Neuronal stem cell (in vitro differentiated cells): ENCODE data around the gene PHKA1.
"Not testable (repeated sequence)": the region's sequence is repeated elsewhere in the genome, so short reads cannot be mapped to it uniquely, and the experiment has no call there.

Source experiments
- DNase-seq: peaks from one replicate; pipeline ENCODE4 v3.0.0-alpha.2; 2013; ENCODE audit warnings: low spot score
- H2AFZ ChIP-seq: one replicate; pipeline ENCODE4 v1.6.1; 2013; ENCODE audit warnings: mild to moderate bottlenecking, low read length, inconsistent platforms
- H2AK5ac ChIP-seq: 2 replicates; pipeline ENCODE4 v1.6.1; 2013; ENCODE audit warnings: low read depth, mild to moderate bottlenecking, inconsistent platforms, low read length, moderate library complexity, mixed read lengths
- H2BK120ac ChIP-seq: 2 replicates; pipeline ENCODE4 v1.6.1; 2013; ENCODE audit warnings: low read depth, mild to moderate bottlenecking, inconsistent platforms, low read length, moderate library complexity, mixed read lengths
- H2BK12ac ChIP-seq: one replicate; pipeline ENCODE4 v1.6.1; 2013; ENCODE audit warnings: low read length, inconsistent platforms
- H2BK15ac ChIP-seq: 2 replicates; pipeline ENCODE4 v1.6.1; 2013; ENCODE audit warnings: mild to moderate bottlenecking, low read length, inconsistent platforms, mixed read lengths
- H2BK5ac ChIP-seq: one replicate; pipeline ENCODE4 v1.6.1; 2013; ENCODE audit warnings: inconsistent platforms, mild to moderate bottlenecking, low read length, moderate library complexity
- H3K14ac ChIP-seq: one replicate; pipeline ENCODE4 v1.6.1; 2013; ENCODE audit warnings: low read length, inconsistent platforms
- H3K18ac ChIP-seq: 2 replicates; pipeline ENCODE4 v1.6.1; 2013; ENCODE audit warnings: low read length, inconsistent platforms
- H3K23ac ChIP-seq: 2 replicates; pipeline ENCODE4 v1.6.1; 2013; ENCODE audit warnings: low read depth, mild to moderate bottlenecking, mixed read lengths, low read length, inconsistent platforms; ENCODE audit not compliant: poor library complexity
- H3K27ac ChIP-seq: replicated peaks from 3 replicates; pipeline ENCODE4 v1.5.1; 2013; ENCODE audit warnings: low read length, inconsistent platforms
- H3K27me3 ChIP-seq, 3 experiments: 2 replicates each; pipeline ENCODE4 v1.6.1; 2013; ENCODE audit warnings: low read length in 3 of 3, mild to moderate bottlenecking in 2 of 3, inconsistent platforms in 1 of 3, low read depth in 1 of 3, mixed read lengths in 1 of 3, moderate library complexity in 1 of 3; ENCODE audit not compliant: control insufficient read depth in 3 of 3, insufficient read depth in 3 of 3
- H3K36me3 ChIP-seq, 2 donors: replicated peaks in 1 of 2; 2 replicates each; pipeline ENCODE4 v1.6.1; 2013; ENCODE audit warnings: low read length in 2 of 2; ENCODE audit not compliant: control insufficient read depth in 2 of 2, insufficient read depth in 2 of 2
- H3K4ac ChIP-seq: 2 replicates; pipeline ENCODE4 v1.6.1; 2013; ENCODE audit warnings: inconsistent platforms, mild to moderate bottlenecking, low read length, moderate library complexity
- H3K4me1 ChIP-seq, 2 donors: 1 replicate in 1 of 2; 2 replicates in 1 of 2; pipeline ENCODE4 v1.6.1; 2013; ENCODE audit warnings: low read length in 2 of 2, low read depth in 1 of 2; ENCODE audit not compliant: control insufficient read depth in 2 of 2, insufficient read depth in 1 of 2
- H3K4me2 ChIP-seq: one replicate; pipeline ENCODE4 v1.6.1; 2013; ENCODE audit warnings: mild to moderate bottlenecking, low read length, inconsistent platforms; ENCODE audit not compliant: insufficient read depth, poor library complexity, severe bottlenecking
- H3K4me3 ChIP-seq, 2 donors: 2 replicates each; pipeline ENCODE4 v1.5.1; 2013; ENCODE audit warnings: low read length in 2 of 2, mild to moderate bottlenecking in 2 of 2, inconsistent platforms in 1 of 2, moderate library complexity in 1 of 2
- H3K79me1 ChIP-seq: one replicate; pipeline ENCODE4 v1.6.1; 2013; ENCODE audit warnings: low read depth, mild to moderate bottlenecking, inconsistent platforms, low read length, moderate library complexity
- H3K9ac ChIP-seq: one replicate; pipeline ENCODE4 v1.6.1; 2013; ENCODE audit warnings: mild to moderate bottlenecking, low read depth, low read length, inconsistent platforms; ENCODE audit not compliant: poor library complexity
- H3K9me3 ChIP-seq, 2 donors: replicated peaks in 1 of 2; 2 replicates each; pipeline versions ENCODE3 to v1.6.1; 2013; ENCODE audit warnings: low read length in 2 of 2, mild to moderate bottlenecking in 2 of 2, inconsistent platforms in 1 of 2, low read depth in 1 of 2, mixed read lengths in 1 of 2, moderate library complexity in 1 of 2; ENCODE audit not compliant: control insufficient read depth in 2 of 2, insufficient read depth in 1 of 2
- H4K8ac ChIP-seq: one replicate; pipeline ENCODE4 v1.6.1; 2013; ENCODE audit warnings: low read depth, mild to moderate bottlenecking, inconsistent platforms, low read length, moderate library complexity
- H4K91ac ChIP-seq: one replicate; pipeline ENCODE4 v1.6.1; 2013; ENCODE audit warnings: low read length, low read depth, mild to moderate bottlenecking, inconsistent platforms; ENCODE audit not compliant: poor library complexity
- WGBS, 2 donors: extraction: QIAGEN DNeasy Blood & Tissue Kit; methylation state at CpG; one replicate each; pipeline ENCODE4 v1.1.7; 2013; ENCODE audit warnings: missing lambda C conversion rate in 2 of 2, mixed read lengths in 1 of 2; ENCODE audit not compliant: insufficient read length in 2 of 2, insufficient replicate concordance in 1 of 2; ENCODE audit errors: extremely low coverage in 2 of 2; 5-methylcytosine and 5-hydroxymethylcytosine counted together

Gene PHKA1

GRCh38 chrX:72735561-72735960 lies 21.5 kb upstream of the PHKA1 start:
- peaks cover 0 to 2% (median 0%) of the 10 kb centered on the region in 3 experiments for H3K27me3 ChIP-seq
- H3K23ac ChIP-seq = no peak overlapping the region
- no peak overlapping the region for H3K9ac ChIP-seq
- no peak overlapping the region for H2AFZ ChIP-seq
- H3K4me2 ChIP-seq = no peak overlapping the region
- no peak overlapping the region for H4K91ac ChIP-seq
- no peak overlapping the region for H2BK5ac ChIP-seq
- no peak overlapping the region for H3K4me3 ChIP-seq
- H3K4ac ChIP-seq = no peak overlapping the region
- H3K9me3 ChIP-seq = no peaks in the 10 kb centered on the region
- H3K79me1 ChIP-seq = no peaks in the 10 kb centered on the region
- no peaks in the 10 kb centered on the region for H3K4me1 ChIP-seq
- WGBS, 2 donors = no CpG with 5 or more reads among the region's 1 CpG
- H3K14ac ChIP-seq = no peak overlapping the region
- H3K18ac ChIP-seq = no peak overlapping the region
- no peak overlapping the region for H3K27ac ChIP-seq
- H3K36me3 ChIP-seq = no peaks in the 10 kb centered on the region
- H2BK15ac ChIP-seq = no peak overlapping the region
- H2BK120ac ChIP-seq = no peak overlapping the region
- no peak overlapping the region for H2BK12ac ChIP-seq
- DNase-seq = no peak
- H4K8ac ChIP-seq = no peak overlapping the region
- no peak overlapping the region for H2AK5ac ChIP-seq

- WGBS, 2 donors = no CpG with 5 or more reads among the region's 8 CpGs
Measured at GRCh38 chrX:72733636-72734035, 19.5 kb upstream of the PHKA1 start.

GRCh38 chrX:72727846-72728245 lies 13.7 kb upstream of the PHKA1 start:
- no peak overlapping the region for H3K23ac ChIP-seq
- peaks cover 0 to 12% (median 0%) of the 10 kb centered on the region in 3 experiments for H3K27me3 ChIP-seq
- H3K18ac ChIP-seq = no peak overlapping the region
- no peak overlapping the region for H2BK5ac ChIP-seq
- no CpG with 5 or more reads among the region's 7 CpGs for WGBS, 2 donors
- H3K4me1 ChIP-seq = no peaks in the 10 kb centered on the region
- no peak overlapping the region for H2AFZ ChIP-seq
- no peak overlapping the region for H3K27ac ChIP-seq
- H2AK5ac ChIP-seq = no peak overlapping the region
- H2BK12ac ChIP-seq = no peak overlapping the region
- H3K36me3 ChIP-seq = no peaks in the 10 kb centered on the region
- H3K79me1 ChIP-seq = no peaks in the 10 kb centered on the region
- no peak overlapping the region for H3K4ac ChIP-seq
- no peak overlapping the region for H3K14ac ChIP-seq
- H3K9me3 ChIP-seq = no peaks in the 10 kb centered on the region
- DNase-seq = no peak
- H3K4me2 ChIP-seq = no peak overlapping the region
- H2BK15ac ChIP-seq = no peak overlapping the region
- H4K91ac ChIP-seq = no peak overlapping the region
- no peak overlapping the region for H2BK120ac ChIP-seq
- no peak overlapping the region for H4K8ac ChIP-seq
- H3K4me3 ChIP-seq = no peak overlapping the region
- H3K9ac ChIP-seq = no peak overlapping the region

More at GRCh38 chrX:72733636-72734035, 19.5 kb upstream of the PHKA1 start:
- H3K9me3 ChIP-seq, H3K4me2 ChIP-seq, H4K8ac ChIP-seq, H3K9ac ChIP-seq, H3K4ac ChIP-seq, H3K36me3 ChIP-seq, H3K79me1 ChIP-seq, H3K27me3 ChIP-seq, H3K23ac ChIP-seq, DNase-seq, H3K27ac ChIP-seq, H2AK5ac ChIP-seq, H2BK12ac ChIP-seq, H3K4me3 ChIP-seq, H2BK120ac ChIP-seq, H2BK5ac ChIP-seq, H3K4me1 ChIP-seq, H3K14ac ChIP-seq, H4K91ac ChIP-seq, H2BK15ac ChIP-seq, H2AFZ ChIP-seq, H3K18ac ChIP-seq: not testable (repeated sequence)

- Histone ChIP-seq H3K4me2 (no peak overlapping the region), H3K4ac (no peak overlapping the region), H2BK12ac (no peak overlapping the region), H2BK15ac (no peak overlapping the region), H3K4me3 (no peak overlapping the region), H3K9me3 (no peaks in the 10 kb centered on the region), H2BK120ac (no peak overlapping the region), H4K91ac (no peak overlapping the region), H2AK5ac (no peak overlapping the region), H3K4me1 (no peaks in the 10 kb centered on the region), H3K79me1 (no peaks in the 10 kb centered on the region), H3K18ac (no peak overlapping the region), H3K14ac (no peak overlapping the region), H3K27ac (no peak overlapping the region), H3K36me3 (no peaks in the 10 kb centered on the region), H2BK5ac (no peak overlapping the region), H3K27me3 (peaks cover 0 to 3% (median 0%) of the 10 kb centered on the region in 3 experiments), H4K8ac (no peak overlapping the region), H3K23ac (no peak overlapping the region), H3K9ac (no peak overlapping the region), H2AFZ (no peak overlapping the region)
- no peak for DNase-seq
- no CpG with 5 or more reads among the region's 5 CpGs for WGBS, 2 donors
Measured at GRCh38 chrX:72716766-72717165, 2.7 kb upstream of the PHKA1 start.
